Body of pancreas (tissue), 4 donors: Measurements from ENCODE around the gene FXYD2.

Experiments used
- CTCF ChIP-seq, 7 experiments: fragments of 450-650 bp in 4 of 7; fragments of 200-600 bp in 3 of 7; sonication (generic) in 3 of 7; IDR thresholded peaks; one replicate each; pipeline ENCODE4 v1.5.1; 2016 to 2019; ENCODE audit warnings: antibody characterized with exemption in 7 of 7
- POLR2A ChIP-seq, 3 donors: fragments of 450-650 bp; IDR thresholded peaks; one replicate each; pipeline ENCODE4 v1.6.1; 2016; ENCODE audit warnings: antibody characterized with exemption in 3 of 3, mild to moderate bottlenecking in 2 of 3

DNA sequence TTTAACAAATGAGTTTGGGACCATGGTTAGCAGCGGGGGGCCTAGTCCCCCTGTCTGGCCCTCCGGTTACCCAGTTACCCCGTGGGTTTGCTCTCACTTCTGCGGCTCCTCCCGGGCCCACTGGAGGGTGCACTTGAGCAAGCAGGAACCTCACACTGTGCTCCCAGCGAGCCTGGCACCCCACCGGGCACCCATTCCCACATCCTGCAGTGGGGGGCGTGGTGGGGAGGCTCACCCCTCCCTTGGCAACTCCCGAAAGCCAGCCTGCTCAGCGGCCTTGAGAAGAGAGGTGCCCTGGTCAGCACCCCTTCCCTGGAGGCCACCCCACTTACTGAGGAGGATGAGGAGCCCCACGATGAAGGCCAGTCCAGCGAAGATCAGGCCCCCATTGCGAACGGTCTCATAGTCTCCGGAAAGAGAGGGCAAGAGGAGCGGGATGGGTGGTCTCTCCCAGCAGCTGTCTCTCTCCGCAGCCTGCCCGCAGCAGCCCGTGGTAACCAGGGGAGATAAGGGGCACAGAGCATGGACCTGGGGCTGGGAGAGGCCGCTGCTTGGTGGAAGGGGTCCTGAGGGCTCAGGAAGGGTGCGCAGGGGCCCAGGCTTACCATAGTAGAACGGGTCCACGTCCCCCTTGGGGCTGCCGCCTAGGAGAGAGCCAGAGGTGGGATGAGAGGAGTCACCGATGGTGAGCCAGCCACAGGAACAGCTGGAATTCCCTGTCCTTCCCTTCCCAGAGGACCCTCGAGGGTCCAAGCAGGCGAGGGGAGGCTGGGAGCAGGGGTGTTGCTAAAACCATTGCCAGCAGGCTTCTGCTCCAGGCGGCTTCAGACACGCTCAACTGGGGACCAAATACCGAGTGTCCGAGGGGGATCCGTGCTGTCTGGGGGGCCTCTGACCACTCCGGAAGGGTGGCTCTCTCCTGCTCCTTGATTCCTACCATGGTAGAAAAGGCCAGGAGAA, 2.2 kb downstream of the FXYD2 start:
- TF ChIP-seq CTCF (IDR thresholded peaks at IDR 0.05): peak; percentile 38 to 69 (median 49)
- peak in 1 of 3 donors; percentile 15 for TF ChIP-seq POLR2A (IDR thresholded peaks at IDR 0.05)
